Skin of body (tissue), 2 donors: ENCODE data around the gene MMP21. TPM values are rescaled to one million over a fixed set of nuclear protein-coding genes. Genes with fewer than 3 reads are reported as not detected.

ENCODE experiments used
- small RNA-seq: library from RNA; depleted of rRNA; stranded (forward); fragments of <200 nt; gene quantifications from one replicate; pipeline ENCODE3, GENCODE V24; 2014; ENCODE audit warnings: low replicate concordance
- total RNA-seq: library from RNA; depleted of rRNA; stranded (reverse); fragments of >200 nt; gene quantifications from one replicate; pipeline ENCODE4 v1.2.3, GENCODE V29; 2014

The MMP21 gene
- total RNA-seq, 1 donor from 2014 or later = 0.20 TPM

Small RNAs within 50 kb of the gene (small RNA-seq; reads per million reads assigned to genes)
- gene MIR4484 = not detected

Other genes with a start within 250 kb of the MMP21 start
- not detected for gene TEX36, start 92.7 kb downstream of the MMP21 start, total RNA-seq
- gene EDRF1, start 56.1 kb downstream of the MMP21 start, total RNA-seq = 32.2 TPM
- gene UROS, start 47.4 kb upstream of the MMP21 start, total RNA-seq = 28.8 TPM
- gene BCCIP, start 47.7 kb upstream of the MMP21 start, total RNA-seq = 33.4 TPM
- 25.0 TPM for gene DHX32, start 105.5 kb upstream of the MMP21 start, total RNA-seq
- 3.1 TPM for gene FANK1, start 120.7 kb upstream of the MMP21 start, total RNA-seq